Nephron (organoid): ENCODE measurements around the gene SLC7A14.
A peak's percentile ranks its signal among the peaks of the same experiment; 100 is the strongest.

Experiments
- H3K27ac Mint-ChIP-seq, 3 experiments: 2 replicates each; pipeline ENCODE4 v1.8.0; 2020; ENCODE audit warnings: mixed read lengths in 3 of 3, mild to moderate bottlenecking in 2 of 3, moderate library complexity in 1 of 3
- H3K27me3 Mint-ChIP-seq: 2 replicates; pipeline ENCODE4 v1.8.0; 2021; ENCODE audit warnings: low read depth, mild to moderate bottlenecking, moderate library complexity, mixed read lengths
- H3K36me3 Mint-ChIP-seq: 2 replicates; pipeline ENCODE4 v1.8.0; 2020; ENCODE audit warnings: low read depth, mixed read lengths
- H3K4me1 Mint-ChIP-seq: 2 replicates; pipeline ENCODE4 v1.8.0; 2020; ENCODE audit warnings: mixed read lengths
- H3K4me3 Mint-ChIP-seq, 3 experiments: 2 replicates each; pipeline ENCODE4 v1.8.0; 2020; ENCODE audit warnings: mild to moderate bottlenecking in 3 of 3, mixed read lengths in 3 of 3, moderate library complexity in 2 of 3
- H3K9me3 Mint-ChIP-seq: 2 replicates; pipeline ENCODE4 v1.8.0; 2020; ENCODE audit warnings: mixed read lengths
- CTCF ChIP-seq, 3 experiments: fragments of 200-600 bp; sonication (generic); IDR thresholded peaks; one replicate each; pipeline ENCODE4 v1.5.0; 2021; ENCODE audit warnings: antibody characterized with exemption in 3 of 3; ENCODE audit not compliant: unreplicated experiment in 3 of 3

The SLC7A14 gene

GRCh38 chr3:170585937-170586310 is at the start of gene SLC7A14:
Gene SLC7A14, minus strand, starts transcription at chr3:170586075. Its CDS starts 59,139 bp downstream, at chr3:170526936.
- Mint-ChIP-seq H3K36me3 (no peaks in the 10 kb centered on the region), H3K4me3 (peak within 1 kb of the TSS; percentile 76 to 87 (median 79)), H3K9me3 (no peaks in the 10 kb centered on the region), H3K27me3 (peaks cover 63% of the 10 kb centered on the region), H3K4me1 (peaks cover 4% of the 10 kb centered on the region), H3K27ac (no peak within 1 kb of the TSS)
- no peak for TF ChIP-seq CTCF (IDR thresholded peaks at IDR 0.05; ENCODE audit: unreplicated experiment in 3 of 3)

GRCh38 chr3:170635385-170635735 is 49.5 kb upstream of the SLC7A14 start:
- Mint-ChIP-seq H3K9me3 (no peaks in the 10 kb centered on the region), H3K27ac (no peak overlapping the region), H3K36me3 (no peaks in the 10 kb centered on the region), H3K4me3 (no peak overlapping the region), H3K4me1 (peaks cover 5% of the 10 kb centered on the region), H3K27me3 (no peaks in the 10 kb centered on the region)
- TF ChIP-seq CTCF (IDR thresholded peaks at IDR 0.05; ENCODE audit: unreplicated experiment in 3 of 3), result no peak

- no peak for TF ChIP-seq CTCF (IDR thresholded peaks at IDR 0.05; ENCODE audit: unreplicated experiment in 3 of 3)
- H3K4me1 Mint-ChIP-seq, result peaks cover 5% of the 10 kb centered on the region
- no peaks in the 10 kb centered on the region for H3K27me3 Mint-ChIP-seq
- H3K27ac Mint-ChIP-seq, result no peak overlapping the region
- no peaks in the 10 kb centered on the region for H3K9me3 Mint-ChIP-seq
- no peaks in the 10 kb centered on the region for H3K36me3 Mint-ChIP-seq
- no peak overlapping the region for H3K4me3 Mint-ChIP-seq
These were observed 48.9 kb upstream of the SLC7A14 start for GRCh38 chr3:170634663-170635384.

- H3K27ac Mint-ChIP-seq, result no peak overlapping the region
- H3K9me3 Mint-ChIP-seq, result no peaks in the 10 kb centered on the region
- H3K27me3 Mint-ChIP-seq, result no peaks in the 10 kb centered on the region
- peaks cover 5% of the 10 kb centered on the region for H3K4me1 Mint-ChIP-seq
- TF ChIP-seq CTCF (IDR thresholded peaks at IDR 0.05; ENCODE audit: unreplicated experiment in 3 of 3), result no peak
- no peak overlapping the region for H3K4me3 Mint-ChIP-seq
- no peaks in the 10 kb centered on the region for H3K36me3 Mint-ChIP-seq
These were observed 47.7 kb upstream of the SLC7A14 start for GRCh38 chr3:170633573-170633972.

- Mint-ChIP-seq H3K9me3 (no peaks in the 10 kb centered on the region), H3K4me3 (no peak overlapping the region), H3K36me3 (no peaks in the 10 kb centered on the region), H3K27ac (no peak overlapping the region), H3K4me1 (peaks cover 5% of the 10 kb centered on the region), H3K27me3 (peaks cover 3% of the 10 kb centered on the region)
- TF ChIP-seq CTCF (IDR thresholded peaks at IDR 0.05; ENCODE audit: unreplicated experiment in 3 of 3), result no peak
These were observed 46.9 kb upstream of the SLC7A14 start for GRCh38 chr3:170632780-170633179.
